K562 treated with DMSO at 1 percent for 12 hours (cell line): ENCODE data around the gene DLG1. TPM values are rescaled to one million over a fixed set of nuclear protein-coding genes. Genes with fewer than 3 reads are reported as not detected.

Source experiments
- total RNA-seq: library from RNA; unstranded; fragments of 300-600 nt; gene quantifications from 2 replicates; pipeline ENCODE4 v1.2.3, GENCODE V29; 2022; ENCODE audit not compliant: insufficient read depth

The DLG1 gene
- 9.0 and 33.9 TPM in 2 replicates for total RNA-seq

DNA sequence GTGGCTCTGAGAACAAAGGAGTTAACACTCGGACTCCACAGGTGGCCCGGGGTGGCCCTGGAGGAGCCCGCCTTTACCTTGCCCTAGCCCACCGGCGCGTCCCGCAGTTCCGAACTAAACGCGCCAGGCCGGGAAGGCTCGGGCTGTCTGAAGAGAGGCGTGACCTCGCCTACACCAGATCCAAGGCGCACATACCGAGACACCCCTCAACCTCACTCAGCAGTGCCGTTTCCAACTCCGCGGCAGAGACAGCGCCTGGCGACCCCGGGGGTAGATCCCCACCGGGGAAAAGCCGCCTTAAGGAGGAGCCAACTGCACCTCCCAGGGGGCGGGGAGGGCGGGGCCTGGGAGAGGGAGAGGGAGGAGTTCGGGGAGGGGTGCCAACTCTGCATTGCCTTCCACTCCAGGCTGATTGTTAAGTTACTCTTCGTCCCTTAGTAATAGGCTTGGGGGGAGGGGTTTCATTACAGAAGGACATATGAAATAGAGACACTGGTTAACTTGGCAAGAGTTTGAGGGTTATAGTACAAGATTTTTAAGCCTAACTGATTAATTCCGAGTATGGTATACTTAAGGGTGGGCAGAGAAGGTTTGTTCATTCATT, at the start of gene DLG1:
TSS of gene DLG1 (minus strand) at position 272 of the 604 bp plus-strand sequence. CDS start 1,408 bp downstream, outside the sequence.

DNA sequence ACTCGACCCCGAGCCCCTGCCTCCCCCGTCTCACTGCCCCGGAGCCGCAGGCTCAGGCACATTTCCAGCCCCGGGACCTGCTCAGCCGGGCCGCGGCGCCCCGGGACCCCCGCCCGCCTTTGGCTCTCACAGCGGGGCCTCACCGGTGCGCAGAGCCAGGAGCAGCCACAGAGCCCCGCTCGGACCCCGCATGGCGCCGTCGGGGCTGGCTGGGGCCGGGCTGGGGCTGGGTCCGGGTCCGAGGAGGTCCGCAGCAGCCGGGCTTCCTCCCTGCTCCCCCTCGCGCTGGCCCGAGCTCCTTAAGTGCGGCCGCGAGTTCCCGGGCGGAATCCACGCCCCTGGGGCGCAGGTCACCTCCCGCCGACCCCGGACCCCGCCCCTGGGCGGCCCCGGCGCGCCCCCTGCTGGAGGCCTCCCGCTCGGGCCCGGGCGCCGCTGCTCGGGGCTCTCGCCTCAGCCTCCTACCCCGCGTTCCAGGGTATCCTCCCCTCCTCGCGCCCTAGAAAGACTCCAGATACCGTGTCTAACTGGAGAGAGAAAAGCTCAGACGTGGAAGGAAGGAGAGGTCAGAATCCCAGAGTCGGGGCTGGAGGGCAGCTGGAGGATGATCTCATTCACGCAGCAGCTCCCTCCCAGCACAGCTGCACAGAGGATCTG, 268.8 kb downstream of the DLG1 start, which contains the start of gene MELTF:
TSS of gene MELTF (minus strand) at position 307 of the 657 bp plus-strand sequence. CDS start at position 192, 115 bp downstream.

